NCI-H1417 (cell line): ENCODE results near the gene DISP3.
A peak's percentile ranks its signal among the peaks of the same experiment; 100 is the strongest.

Source experiments
- DNase-seq, 3 experiments: peaks; one replicate each; lab custom pipeline; 2025; lab: John Stamatoyannopoulos, UW

Gene DISP3

DNA sequence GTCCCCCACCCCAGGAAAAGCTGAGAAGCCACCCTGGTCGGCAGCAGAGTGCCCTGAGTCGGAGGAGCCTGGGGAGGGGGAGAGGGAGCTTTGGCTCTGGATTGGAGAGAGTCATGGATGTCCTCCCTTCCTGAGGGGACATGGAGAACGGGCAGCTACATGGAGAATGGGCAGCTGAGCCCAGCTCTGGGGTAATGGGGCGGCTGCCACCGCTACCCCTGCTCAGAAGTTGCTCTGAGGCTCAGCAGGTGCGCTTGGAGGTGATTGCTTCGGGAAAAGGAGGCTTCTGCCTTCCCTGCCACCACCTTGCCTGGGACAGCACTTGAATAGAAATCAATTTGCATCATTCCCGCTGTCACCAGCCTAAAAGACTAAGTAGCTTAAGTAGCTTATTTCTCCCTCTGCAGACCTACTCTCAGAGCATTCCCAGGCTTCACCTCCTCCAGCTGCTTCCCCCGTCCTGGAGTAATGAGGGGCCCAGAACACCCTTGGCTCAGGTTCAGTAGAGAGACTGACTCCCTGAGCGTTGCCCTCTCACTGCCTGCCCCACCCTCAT lies 8.3 kb downstream of the DISP3 start:
- no peak for DNase-seq

DNA sequence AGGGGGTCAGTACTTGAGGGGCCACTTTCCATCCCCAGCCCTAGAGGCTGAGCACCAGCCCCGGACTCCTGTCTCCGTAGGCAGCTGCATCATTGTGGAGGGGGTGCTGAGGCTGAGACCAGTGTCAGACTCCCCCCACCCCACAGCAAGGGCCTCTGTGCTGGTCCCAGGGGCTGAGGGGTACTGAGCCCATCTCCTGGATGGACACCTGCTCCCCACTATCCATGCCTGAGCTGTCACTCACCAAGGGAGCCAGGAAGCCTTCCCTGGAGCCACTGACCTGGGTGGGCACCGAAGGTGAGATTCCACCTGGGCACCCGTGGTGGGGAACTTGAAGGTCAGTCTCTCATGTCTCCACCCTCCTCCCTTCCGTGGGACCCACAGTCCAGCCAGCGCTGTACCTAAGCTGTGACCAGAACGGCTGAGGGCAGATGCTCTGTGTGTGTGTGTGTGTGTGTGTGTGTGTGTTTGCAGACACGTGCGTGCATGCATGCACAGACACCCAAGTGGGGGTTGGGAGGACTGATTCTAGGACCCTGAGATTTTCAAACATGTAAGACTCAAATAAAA lies 9.3 kb downstream of the DISP3 start:
- no peak for DNase-seq

DNA sequence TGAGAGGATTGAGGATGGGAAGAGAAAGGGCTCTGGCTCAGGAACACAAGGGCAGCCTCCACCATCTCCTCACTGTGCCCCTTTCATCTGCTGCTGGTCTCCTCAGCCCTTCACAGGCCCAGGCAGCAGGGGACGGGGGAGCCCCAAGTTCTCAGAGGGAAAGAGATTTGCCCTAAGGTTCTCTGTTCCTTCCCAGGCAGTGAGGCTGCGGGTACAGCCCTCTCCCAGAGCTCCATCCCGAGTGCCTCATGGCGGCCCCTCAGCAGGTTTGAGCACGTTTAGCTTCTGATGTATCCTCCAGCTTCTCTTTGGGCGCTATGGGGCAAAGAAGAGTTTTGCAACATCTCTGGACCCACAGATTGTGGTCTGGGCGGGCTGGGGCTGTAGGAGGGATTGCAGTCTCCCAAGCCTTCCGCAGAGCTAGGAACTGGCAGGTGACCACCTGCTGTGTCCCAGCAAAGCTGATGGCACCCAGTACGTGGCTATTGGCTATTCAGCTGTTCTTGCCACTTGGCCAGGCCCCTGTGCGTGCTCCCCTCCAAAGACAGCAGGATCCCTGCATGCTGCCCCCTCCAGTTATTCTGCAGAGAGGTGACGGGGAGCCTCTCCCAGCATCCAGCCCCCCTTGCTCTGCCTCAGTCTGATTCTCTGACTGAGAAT lies 10.1 kb downstream of the DISP3 start:
- DNase-seq: no peak

DNA sequence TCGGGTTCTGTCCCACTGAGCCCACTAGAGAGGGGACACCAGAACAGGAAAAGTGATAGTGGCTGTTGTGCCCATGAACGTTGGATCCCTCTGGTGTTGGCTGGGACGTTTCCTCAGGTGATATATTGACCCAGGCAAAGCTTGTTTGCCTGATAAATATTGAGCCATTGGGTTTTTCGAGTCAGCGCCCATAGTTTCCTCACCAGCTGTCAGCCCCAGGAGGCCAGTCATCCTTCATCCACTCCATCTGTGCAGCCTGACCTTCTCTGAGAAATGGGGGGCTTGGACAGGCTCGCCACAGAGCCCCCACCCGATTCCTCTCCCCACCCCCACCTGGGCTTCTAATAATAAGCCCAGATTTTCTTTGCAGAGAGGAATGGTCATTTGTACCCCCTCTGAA lies 13.3 kb downstream of the DISP3 start:
- no peak for DNase-seq

DNA sequence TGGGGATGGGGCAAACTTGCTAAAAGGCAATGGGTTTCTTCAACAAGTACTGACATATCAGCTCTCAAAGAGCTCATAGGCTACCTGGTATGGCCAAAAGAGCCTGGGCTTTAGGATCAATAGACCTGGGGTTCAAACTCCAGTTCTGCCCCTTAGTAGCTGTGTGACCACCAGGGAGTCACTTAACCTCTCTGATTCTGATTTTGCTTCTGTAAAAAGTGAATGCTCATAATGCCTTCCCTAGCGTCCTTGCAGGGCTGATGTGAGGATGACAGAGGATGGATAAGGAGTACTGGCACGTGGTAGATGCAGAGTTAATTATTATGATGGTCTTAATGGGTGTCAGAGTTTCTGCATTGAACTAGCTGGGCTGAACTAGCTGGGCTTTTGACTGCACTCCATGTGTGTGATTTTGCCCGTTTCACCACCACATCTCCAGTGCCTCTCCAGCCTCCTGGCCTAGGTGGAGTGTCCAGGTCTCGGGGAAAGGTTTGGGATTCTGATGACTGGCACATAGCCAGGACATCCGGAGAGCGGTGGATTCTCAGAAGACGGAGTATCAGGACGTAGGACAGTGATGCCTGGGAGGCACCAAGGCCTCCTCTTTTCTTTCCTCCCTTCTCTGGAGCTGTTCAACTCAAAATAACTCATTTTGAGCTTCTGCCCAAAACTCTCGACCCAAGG lies 15.2 kb downstream of the DISP3 start:
- DNase-seq: no peak

DNA sequence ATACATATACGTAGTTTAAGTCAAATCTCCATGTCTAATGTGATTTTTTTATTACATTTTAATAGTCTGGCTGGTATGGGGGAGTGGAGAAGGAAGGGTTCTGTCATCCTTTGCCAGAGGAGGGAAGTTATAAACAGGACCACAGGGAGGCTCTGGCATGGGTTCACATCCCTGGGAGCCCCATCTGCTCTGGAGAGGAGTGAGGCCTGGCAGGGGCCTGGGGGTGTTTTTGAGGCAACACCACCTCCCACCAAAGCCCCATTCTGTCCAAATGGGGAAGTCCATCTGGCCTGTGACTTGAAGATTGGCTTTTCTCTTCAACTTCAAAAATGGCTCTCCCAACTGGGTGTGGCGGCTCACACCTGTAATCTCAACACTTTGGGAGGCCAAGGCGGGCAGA lies 15.8 kb downstream of the DISP3 start:
- DNase-seq: no peak

DNA sequence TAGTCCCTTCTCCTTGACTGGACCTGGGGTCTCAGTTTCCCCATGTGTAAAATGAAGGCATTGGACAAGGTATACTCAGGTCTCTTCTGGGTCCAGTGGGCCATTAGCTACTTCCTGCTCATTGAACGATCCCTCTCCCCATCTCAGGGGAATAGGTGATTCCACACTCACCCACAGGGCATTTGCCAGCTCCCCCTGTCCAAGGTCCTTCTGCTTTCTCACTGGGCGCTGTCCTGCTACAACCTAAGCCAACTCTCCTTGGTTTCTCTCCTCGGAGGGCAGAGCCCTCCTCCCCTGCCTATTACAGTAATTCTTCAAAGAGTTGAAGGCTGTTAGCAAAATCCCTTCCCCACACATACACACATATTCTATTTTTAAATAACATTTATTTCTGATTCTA lies 16.6 kb downstream of the DISP3 start:
- DNase-seq: no peak

DNA sequence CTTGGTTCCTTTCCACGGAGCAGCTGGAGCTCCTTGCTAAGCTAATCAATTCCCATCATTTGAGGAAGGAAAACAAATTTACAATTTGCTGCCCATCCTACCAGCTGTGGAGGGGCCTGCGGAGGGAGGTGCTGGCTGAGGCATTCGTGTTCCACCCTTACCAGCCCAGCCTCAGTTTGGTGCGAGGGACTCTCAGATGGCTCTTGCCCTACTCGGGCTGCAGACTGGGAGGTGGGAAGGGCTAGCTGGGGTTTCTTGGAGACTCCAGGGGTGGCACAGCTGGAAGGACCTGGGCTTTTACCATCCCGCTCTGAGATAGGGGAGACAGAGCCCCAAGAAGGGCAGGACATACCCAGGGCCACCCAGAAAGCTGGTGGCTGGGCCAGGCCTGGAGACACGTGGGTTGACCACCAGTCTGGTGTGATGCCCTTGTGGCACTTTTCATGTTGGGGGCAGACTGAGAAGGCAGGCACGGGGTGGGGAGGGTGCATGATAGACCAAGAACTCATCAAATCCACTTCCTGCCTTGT lies 17.7 kb downstream of the DISP3 start:
- DNase-seq: no peak

DNA sequence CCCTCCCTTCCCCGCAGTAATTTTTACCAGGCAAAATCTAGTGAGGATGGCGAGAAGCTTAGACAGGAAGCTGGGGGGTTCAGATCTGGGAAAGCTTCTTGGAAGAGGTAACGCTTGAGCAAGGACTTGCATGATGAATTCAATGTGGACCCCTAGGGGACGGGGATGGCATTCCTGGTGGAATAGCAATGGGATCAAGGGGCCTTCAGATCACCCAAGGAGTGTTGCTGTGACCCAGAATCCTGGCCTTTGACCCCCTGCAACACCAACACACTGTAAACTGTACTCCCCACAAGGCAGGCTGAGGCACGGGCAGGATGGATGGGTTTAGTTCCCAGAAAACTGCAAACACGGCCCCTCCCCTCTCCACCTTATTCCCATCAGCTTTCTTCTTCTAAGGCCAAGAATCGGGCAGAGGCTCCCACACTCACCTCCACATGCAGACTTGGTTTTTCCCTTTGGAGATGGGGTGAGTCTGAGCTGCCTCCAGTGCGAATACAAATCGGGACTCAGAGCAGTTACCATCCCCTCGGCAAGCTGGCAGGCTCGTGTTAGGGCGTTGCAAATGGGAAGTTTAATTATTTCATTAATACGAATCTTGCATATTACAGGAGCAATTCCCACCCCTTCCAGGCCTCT lies 20.1 kb downstream of the DISP3 start:
- peak in 1 of 3 experiments; percentile 37 for DNase-seq

DNA sequence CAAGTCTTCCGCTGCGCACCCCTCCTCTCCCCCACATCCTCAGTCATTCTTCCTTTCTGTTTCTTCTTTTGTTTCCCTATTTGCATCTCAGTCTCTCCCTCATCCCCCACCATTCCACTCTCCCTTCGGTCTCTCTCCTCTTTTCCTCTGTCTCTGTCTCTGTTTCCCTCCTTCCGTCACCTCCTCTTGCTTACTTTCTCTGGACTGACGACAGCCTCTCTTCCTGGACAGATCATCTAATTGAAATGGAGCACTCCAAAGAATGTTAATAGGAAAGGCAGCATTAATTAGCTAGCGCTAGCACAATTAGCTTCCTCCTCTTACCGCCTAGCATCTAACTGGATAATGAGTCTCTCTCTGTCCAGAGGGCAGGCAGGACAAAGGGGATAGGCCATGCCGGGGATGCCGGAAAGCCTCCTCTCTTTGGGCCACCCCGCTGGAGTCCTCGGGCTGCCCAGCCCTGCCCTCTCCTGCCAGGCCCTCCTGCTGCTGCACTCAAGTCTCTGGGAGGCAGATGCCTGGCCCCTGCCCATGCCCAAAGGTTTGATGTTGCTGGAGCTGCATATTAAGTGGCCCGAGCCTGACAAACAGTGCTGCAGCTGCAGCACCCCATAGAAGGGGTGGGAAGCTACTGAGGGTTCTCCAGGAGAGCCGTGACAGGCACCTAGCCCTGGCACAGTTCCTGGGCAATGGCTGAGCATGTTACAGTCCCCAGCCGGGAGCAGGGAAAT lies 20.8 kb downstream of the DISP3 start:
- DNase-seq: peak in 2 of 3 experiments; percentile 51 to 78

DNA sequence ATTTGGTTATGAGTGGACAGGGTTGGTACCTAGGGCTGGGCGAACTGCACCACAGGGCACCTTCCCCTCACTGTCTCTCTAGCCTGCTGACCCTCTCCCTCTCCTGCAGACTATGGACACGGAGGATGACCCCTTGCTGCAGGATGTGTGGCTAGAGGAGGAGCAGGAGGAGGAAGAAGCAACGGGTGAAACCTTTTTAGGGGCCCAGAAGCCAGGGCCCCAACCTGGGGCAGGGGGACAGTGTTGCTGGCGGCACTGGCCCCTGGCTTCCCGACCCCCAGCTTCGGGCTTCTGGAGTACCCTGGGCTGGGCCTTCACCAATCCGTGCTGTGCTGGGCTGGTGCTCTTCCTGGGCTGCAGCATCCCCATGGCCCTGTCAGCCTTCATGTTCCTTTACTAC lies 21.9 kb downstream of the DISP3 start:
- DNase-seq: no peak

DNA sequence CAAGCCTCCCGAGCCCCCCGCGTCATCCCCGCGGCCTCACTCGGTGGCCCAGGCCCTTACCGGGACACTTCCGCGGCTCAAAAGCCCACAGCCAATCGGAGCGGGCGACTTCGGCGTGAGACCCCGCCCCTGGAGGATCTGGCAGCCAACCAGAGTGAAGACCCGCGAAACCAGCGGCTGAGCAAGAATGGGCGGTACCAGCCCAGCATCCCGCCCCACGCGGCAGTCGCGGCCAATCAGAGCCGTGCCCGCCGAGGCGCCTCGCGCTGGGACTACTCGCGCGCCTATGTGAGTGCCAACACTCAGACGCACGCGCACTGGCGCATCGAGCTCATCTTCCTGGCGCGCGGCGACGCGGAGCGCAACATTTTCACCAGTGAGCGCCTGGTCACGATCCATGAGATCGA lies 22.5 kb downstream of the DISP3 start:
- DNase-seq: no peak

DNA sequence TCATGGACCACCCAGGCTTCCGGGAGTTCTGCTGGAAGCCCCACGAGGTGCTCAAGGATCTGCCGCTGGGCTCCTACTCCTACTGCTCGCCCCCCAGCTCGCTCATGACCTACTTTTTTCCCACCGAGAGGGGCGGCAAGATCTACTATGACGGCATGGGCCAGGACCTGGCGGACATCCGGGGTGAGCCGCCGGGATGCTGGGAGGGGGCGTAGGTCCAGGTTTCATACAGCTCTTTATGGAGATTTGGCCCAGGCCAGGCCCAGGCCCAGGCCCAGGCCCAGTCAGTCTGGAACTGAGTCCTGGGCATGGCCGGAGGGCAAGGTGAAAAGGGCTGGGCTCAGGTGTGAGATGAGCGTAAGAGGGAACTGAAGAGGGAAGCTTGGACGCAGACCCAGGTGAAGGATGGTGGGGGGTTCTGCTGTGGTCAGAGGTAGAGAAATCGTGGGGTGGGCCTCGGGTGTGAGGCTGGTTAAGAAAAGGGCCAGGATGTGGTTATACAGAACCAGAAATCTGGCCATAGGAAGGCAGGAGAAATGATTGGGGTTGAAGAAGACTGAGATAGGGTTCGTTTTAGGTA lies 23.0 kb downstream of the DISP3 start:
- DNase-seq: no peak

DNA sequence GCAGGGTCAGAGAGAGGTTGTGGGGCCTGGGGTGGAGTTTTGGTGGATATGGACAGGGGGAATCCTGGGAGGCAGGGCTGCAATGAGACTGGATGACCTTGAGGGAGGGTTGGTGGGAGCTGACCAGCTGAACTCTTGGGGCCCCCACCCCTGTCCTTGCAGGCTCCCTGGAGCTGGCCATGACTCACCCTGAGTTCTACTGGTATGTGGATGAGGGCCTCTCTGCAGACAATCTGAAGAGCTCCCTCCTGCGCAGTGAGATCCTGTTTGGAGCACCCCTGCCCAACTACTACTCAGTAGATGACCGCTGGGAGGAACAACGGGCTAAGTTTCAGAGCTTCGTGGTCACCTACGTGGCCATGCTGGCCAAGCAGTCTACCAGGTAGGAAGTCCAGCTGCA lies 23.6 kb downstream of the DISP3 start:
- DNase-seq: no peak

DNA sequence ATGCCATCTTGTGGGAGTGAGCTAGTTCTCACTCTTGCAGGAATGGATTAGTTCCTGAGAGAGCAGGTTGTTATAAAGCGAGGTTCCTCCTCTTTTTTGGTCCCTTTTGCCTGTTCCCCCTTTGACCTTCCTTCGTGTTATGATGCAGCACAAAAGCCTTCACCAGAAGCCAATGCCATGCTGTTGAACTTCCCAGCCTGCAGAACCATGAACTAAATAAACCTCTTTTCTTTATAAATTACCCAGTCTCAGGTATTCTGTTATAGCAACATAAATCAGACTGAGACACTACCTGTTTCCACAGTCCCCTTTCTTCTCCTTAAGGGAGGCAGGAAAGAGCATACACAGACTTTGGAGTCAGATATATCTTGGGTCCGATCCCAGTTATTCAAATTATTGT lies 25.6 kb downstream of the DISP3 start:
- DNase-seq: no peak

DNA sequence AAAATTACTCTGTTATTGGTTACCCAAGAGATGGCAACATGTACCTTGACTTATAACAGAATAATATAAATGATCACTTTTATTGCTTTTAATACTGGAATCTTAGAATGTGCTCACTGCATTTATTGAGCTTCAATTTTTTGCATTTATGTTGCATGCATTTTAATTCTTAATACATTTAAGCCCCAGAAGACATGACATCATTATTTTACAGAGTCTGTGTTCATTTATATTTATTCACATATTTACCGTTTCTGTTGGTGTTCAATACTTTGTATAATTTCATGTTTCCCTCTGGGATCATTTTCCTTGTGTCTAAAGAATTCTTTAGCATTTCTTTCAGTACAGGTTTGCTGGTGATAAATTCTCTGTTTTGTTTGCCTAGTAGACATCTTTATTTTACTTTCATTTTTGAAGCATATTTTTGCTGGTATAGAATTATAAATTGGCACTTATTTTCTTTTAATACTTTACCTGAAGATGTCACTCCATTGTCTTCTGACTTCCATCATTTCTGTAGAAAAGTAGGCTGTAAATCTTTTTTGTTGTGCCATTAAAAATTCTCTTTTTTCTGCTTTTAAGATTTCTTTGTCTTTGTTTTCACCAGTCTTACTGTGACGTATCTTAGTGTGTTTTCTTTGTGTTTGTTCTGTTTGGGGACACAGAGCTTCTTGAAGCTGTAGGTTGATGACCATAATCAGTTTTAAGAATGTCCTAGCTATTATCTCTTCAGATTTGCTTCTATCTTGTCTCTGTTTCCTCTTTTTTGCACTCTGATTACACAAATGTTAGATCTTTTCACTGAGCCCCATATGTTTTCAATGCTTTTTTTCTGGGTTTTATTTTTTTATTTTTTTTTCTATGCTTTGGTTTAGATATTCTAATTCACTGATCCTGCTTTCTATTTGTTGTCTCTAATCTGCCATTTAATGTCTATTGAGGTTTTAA lies 26.9 kb downstream of the DISP3 start:
- DNase-seq: peak in 1 of 3 experiments; percentile 25

DNA sequence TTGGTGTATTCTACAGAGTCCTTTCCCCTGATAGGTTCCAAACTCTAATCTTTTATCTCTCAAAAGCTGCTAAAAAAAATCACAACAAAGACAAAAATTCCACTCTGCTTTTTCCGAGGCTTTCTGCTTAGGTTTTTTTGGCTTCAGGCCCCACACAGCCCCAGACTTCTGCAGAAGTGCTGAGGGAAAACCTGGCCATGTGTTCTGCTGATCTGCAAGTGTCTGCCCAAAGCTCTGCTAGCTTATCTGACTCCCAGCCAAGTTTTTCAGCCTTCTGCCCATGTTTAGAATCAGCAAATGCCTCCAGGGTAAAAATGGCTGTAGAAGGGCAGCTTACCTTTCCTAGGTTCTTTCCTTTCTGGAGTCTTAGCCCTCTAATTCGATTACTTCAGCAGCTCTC lies 28.4 kb downstream of the DISP3 start:
- DNase-seq: no peak

DNA sequence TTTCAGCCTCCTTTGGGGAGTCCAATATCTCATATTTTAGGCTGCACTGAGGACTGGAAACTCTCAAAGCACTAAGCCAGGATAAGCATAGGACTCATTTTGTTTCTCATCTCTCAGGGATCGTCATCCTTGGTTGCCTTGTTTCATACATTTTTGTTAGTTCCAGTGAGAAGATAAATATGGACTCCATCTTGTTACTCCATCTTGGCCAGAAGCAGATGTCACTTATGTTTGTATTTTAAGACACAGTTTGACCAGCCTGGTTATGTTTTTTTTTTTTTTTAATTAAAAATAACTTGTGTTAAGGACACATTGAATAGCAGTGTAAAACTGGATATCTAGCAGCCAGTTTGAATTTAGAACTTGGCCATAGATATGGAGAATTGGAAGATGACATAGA lies 34.7 kb downstream of the DISP3 start:
- DNase-seq: no peak

DNA sequence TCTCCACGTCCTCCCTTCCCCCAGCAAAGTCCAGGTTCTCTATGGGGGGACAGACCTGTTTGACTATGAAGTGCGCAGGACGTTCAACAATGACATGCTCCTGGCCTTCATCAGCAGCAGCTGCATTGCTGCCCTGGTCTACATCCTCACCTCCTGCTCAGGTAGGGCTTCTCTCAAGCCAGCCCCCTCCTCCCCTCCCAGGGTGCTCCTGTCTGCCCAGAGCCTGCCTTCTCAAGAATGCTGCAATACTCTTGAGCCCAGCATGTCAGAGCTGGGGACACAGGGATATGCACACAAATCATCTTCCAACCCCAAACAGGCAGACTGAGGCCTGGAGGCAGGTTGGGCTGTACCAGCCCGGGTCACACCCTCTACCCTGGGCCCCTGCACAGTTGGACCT lies 35.4 kb downstream of the DISP3 start:
- DNase-seq: no peak
